Activated CD8-positive, alpha-beta memory T cell treated with anti-CD3 and anti-CD28 coated beads, Interleukin-2, amount 10 ng/mL, durations not matched to agents 7 days and 5 days (primary cell): ENCODE measurements around the gene AMHR2. TPM values are rescaled to one million over a fixed set of nuclear protein-coding genes. Genes with fewer than 3 reads are reported as not detected.
"Not testable (repeated sequence)": the region's sequence is repeated elsewhere in the genome, so short reads cannot be mapped to it uniquely, and the experiment has no call there.

Experiments
- ATAC-seq: fragments of 150-1000 bp; cut with Tn5 transposase; one replicate; pipeline ENCODE4 v1.10.0; 2021; ENCODE audit warnings: moderate library complexity
- CTCF ChIA-PET: fragments of 350-600 bp; sonication (Branson Sonifier 250); formaldehyde crosslinking; loops from one replicate; lab custom pipeline; 2021; ENCODE audit warnings: antibody characterized with exemption; lab: Charles Lee
- DNase-seq: peaks from one replicate; pipeline ENCODE4 v3.0.0-alpha.2; 2020
- H3K27ac Mint-ChIP-seq: one replicate; pipeline ENCODE4 v1.8.0; 2021; ENCODE audit warnings: mild to moderate bottlenecking, mixed read lengths
- H3K27me3 Mint-ChIP-seq: one replicate; pipeline ENCODE4 v1.8.0; 2021; ENCODE audit warnings: mixed read lengths
- H3K36me3 Mint-ChIP-seq: one replicate; pipeline ENCODE4 v1.8.0; 2021; ENCODE audit warnings: mild to moderate bottlenecking, mixed read lengths
- H3K4me1 Mint-ChIP-seq: one replicate; pipeline ENCODE4 v1.8.0; 2021; ENCODE audit warnings: mixed read lengths
- H3K4me3 Mint-ChIP-seq: one replicate; pipeline ENCODE4 v1.8.0; 2021; ENCODE audit warnings: mild to moderate bottlenecking, moderate library complexity, mixed read lengths
- H3K9me3 Mint-ChIP-seq: one replicate; pipeline ENCODE4 v1.8.0; 2022; ENCODE audit warnings: low read depth, mixed read lengths
- total RNA-seq, 2 experiments: library from RNA; stranded (reverse); gene quantifications; one replicate each; pipeline ENCODE4 v1.2.3, GENCODE V29; 2021

The AMHR2 gene
- total RNA-seq, 2 experiments from 2014 or later: not detected

GRCh38 chr12:53444593-53445325 is 21.1 kb downstream of the AMHR2 start:
- Mint-ChIP-seq H3K4me1 (peaks cover 39% of the 10 kb centered on the region), H3K36me3 (peaks cover 46% of the 10 kb centered on the region), H3K4me3 (peak overlapping the region; percentile 11), H3K27ac (peak overlapping the region; percentile 11)
- not testable (repeated sequence) for H3K9me3 Mint-ChIP-seq, H3K27me3 Mint-ChIP-seq, ATAC-seq, DNase-seq
- CTCF ChIA-PET: interaction anchor here (1.3 kb wide), 1 partner anchor 92 kb away, joined by 4 read pairs; no protein-coding TSS in a partner anchor

- Mint-ChIP-seq H3K4me1 (peaks cover 45% of the 10 kb centered on the region), H3K9me3 (no peaks in the 10 kb centered on the region), H3K36me3 (peaks cover 52% of the 10 kb centered on the region), H3K27me3 (no peaks in the 10 kb centered on the region), H3K4me3 (no peak overlapping the region), H3K27ac (no peak overlapping the region)
- CTCF ChIA-PET: interaction anchor here (0.5 to 2.3 kb wide), 10 partner anchors 9 to 183 kb away, joined by 3 to 6 read pairs (median 3); partner anchors contain the start of genes AAAS, ESPL1 and PRR13
- ATAC-seq (no peak), DNase-seq (no peak)
Measured at GRCh38 chr12:53450936-53451335, 27.3 kb downstream of the AMHR2 start.

DNA sequence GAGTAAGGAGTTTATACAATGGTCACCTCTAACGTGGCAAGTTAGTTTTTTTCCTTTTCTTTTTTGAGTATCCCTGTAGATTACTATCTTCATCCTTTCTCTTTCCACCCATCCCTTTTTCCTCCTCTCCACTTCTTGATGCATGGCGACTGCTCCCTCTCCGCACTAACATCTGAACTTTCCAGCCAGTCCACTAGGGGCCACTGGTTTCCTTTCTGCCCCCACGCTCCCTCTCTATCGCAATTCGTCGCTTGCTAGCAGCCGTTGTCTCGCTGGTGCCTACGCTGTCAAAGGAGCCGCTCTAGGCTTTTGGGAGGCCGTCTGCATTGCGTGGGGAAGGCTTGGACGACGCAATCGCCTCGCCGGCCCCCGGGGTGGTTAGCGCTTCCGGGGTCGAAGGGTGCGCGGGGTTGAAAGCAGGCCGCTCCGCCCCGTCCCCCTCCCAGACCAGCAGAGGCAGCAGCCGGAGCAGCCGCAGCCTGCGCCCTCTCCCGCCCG is 28.1 kb downstream of the AMHR2 start, which contains the start of gene PCBP2:
TSS of gene PCBP2 (plus strand) at position 442 of the 498 bp plus-strand sequence. CDS start 2,699 bp downstream, outside the sequence.
- ATAC-seq: peak; percentile 98
- no peaks in the 10 kb centered on the region for H3K9me3 Mint-ChIP-seq
- H3K36me3 Mint-ChIP-seq: peaks cover 51% of the 10 kb centered on the region
- CTCF ChIA-PET: interaction anchor here (0.9 to 2.3 kb wide), 6 partner anchors 10 to 184 kb away, joined by 3 to 6 read pairs (median 3); partner anchors contain the start of genes AAAS, ESPL1 and PRR13
- peak; percentile 99 for DNase-seq
- no peaks in the 10 kb centered on the region for H3K27me3 Mint-ChIP-seq
- peak within 1 kb of the TSS; percentile 95 for H3K4me3 Mint-ChIP-seq
- H3K27ac Mint-ChIP-seq: peak within 1 kb of the TSS; percentile 97
- H3K4me1 Mint-ChIP-seq: peaks cover 42% of the 10 kb centered on the region

DNA sequence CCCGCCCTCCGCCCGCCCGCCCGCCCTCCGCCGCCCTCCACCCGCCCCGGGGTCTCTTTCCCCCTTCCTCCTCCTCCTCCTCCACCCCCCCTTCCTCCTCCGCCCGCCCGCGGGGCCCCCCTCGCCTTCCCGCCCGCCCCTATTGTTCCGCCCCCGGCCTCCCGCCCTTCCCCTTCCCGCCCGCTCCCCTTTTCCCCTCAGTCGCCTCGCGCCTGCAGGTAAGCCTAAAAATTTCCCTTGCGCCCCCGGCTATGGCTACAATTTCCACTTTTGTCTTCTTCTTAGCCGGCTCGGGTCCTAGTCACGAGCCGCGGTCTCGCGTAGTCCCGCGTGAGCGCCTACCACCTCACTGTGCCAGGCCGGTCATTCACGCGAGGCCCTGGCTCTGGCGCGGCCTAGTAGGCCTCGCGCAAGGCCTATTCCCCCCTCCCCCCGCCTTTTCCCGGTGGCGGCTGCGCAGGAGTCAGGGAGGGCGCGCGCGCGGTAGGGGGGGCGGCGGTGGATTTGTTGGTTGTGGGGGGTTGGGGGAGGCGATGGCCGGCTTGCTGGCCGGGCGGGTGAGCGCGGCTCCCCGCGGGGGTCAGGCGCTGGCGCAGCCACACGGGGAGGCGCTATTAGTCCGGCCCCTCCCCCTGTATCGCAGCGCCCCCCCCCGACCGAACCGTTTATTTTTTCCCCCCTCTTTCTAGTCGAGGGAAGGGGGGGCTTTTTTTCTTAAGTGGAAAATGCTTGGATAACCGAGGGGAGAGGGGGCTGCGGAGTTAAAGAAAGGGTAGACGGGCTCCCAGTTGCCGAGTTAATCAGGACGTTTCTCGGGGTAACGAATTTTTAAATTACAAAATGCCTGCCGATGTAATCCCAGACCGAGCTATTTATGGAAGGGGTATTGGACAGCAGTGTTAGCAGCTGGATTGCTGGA is 28.8 kb downstream of the AMHR2 start:
- peak overlapping the region; percentile 95 for H3K4me3 Mint-ChIP-seq
- no peaks in the 10 kb centered on the region for H3K27me3 Mint-ChIP-seq
- ATAC-seq: peak; percentile 35

DNA sequence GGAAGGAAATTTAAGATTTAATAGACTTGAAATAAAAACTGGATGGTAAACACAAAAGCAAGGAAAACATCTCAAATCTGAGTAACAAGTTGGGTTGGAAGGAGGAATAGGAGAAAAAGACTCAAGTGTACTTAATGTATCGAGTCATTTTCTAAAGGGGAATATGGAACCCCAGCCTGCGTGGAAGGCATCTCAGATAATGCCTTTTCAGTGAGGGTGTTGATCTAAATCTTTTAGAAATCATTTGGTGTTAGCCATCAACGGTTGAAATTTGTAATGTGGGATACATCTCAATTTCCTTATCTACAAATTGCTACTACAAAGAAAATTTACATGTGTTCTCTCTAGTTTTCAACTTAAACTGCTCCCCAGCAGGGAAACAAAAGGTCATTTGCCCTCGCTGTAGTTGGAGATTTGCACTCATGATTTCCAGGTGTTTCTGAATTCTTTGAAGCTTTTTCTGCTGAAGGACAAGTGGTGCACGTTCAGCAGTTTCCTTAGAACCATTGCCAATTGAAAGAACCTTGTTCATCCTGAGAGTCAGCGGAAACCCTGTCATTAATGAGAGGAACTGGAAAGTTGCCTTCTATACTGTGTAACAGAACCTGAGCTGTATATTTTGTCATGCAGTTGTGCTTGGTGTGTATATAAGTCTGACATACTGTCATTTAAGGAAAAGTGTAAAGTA is 30.4 kb downstream of the AMHR2 start:
- H3K4me3 Mint-ChIP-seq: peak overlapping the region; percentile 95

More for the DNA sequence above, 28.8 kb downstream of the AMHR2 start:
- peak; percentile 82 for DNase-seq
- H3K36me3 Mint-ChIP-seq: peaks cover 53% of the 10 kb centered on the region
- H3K9me3 Mint-ChIP-seq: no peaks in the 10 kb centered on the region
- CTCF ChIA-PET: interaction anchor here (0.6 to 1.0 kb wide), 7 partner anchors 10 to 446 kb away, joined by 3 to 5 read pairs (median 3); partner anchors contain the start of gene EIF4B
- H3K27ac Mint-ChIP-seq: peak overlapping the region; percentile 97
- peaks cover 42% of the 10 kb centered on the region for H3K4me1 Mint-ChIP-seq

GRCh38 chr12:53454707-53455106 is 31.1 kb downstream of the AMHR2 start:
- CTCF ChIA-PET: interaction anchor here (0.8 to 1.4 kb wide), 5 partner anchors 21 to 134 kb away, joined by 3 to 5 read pairs (median 4); partner anchors contain the start of gene AAAS
- Mint-ChIP-seq H3K36me3 (peaks cover 55% of the 10 kb centered on the region), H3K9me3 (no peaks in the 10 kb centered on the region), H3K27me3 (no peaks in the 10 kb centered on the region), H3K27ac (peak overlapping the region; percentile 44), H3K4me3 (peak overlapping the region; percentile 95), H3K4me1 (peaks cover 45% of the 10 kb centered on the region)
- ATAC-seq: no peak
- no peak for DNase-seq

More for the DNA sequence above, 30.4 kb downstream of the AMHR2 start:
- DNase-seq: no peak
- CTCF ChIA-PET: interaction anchor here (1.0 to 1.4 kb wide), 3 partner anchors 23 to 133 kb away, joined by 3 to 5 read pairs (median 5); partner anchors contain the start of gene AAAS
- ATAC-seq: no peak
- Mint-ChIP-seq H3K27ac (peak overlapping the region; percentile 61), H3K36me3 (peaks cover 52% of the 10 kb centered on the region), H3K9me3 (no peaks in the 10 kb centered on the region), H3K4me1 (peaks cover 43% of the 10 kb centered on the region), H3K27me3 (no peaks in the 10 kb centered on the region)

GRCh38 chr12:53456654-53457366 is 33.2 kb downstream of the AMHR2 start:
- Mint-ChIP-seq H3K4me3 (no peak overlapping the region), H3K36me3 (peaks cover 72% of the 10 kb centered on the region), H3K27ac (no peak overlapping the region), H3K4me1 (peaks cover 51% of the 10 kb centered on the region), H3K27me3 (no peaks in the 10 kb centered on the region), H3K9me3 (no peaks in the 10 kb centered on the region)
- CTCF ChIA-PET: interaction anchor here (0.9 kb wide), 1 partner anchor 136 kb away, joined by 3 read pairs; the partner anchor contains the start of gene AAAS
- ATAC-seq: no peak
- no peak for DNase-seq

DNA sequence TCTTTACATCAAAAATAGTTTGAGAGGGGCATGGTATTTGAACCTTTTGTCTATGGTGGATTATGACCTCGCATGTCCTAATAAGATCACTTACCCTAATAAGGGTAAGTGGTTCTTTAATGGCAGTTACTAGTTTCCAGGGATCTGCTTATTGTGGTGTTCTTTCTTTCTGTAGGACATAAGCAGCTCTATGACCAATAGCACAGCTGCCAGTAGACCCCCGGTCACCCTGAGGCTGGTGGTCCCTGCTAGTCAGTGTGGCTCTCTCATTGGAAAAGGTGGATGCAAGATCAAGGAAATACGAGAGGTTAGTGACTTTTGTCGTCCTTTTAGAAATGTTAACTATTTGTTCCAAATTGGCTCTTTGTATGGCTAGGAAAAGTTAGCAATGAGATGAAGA is 35.4 kb downstream of the AMHR2 start:
- CTCF ChIA-PET: interaction anchor here (0.9 to 1.7 kb wide), 2 partner anchors 17 to 49 kb away, joined by 4 to 8 read pairs; no protein-coding TSS in a partner anchor
- H3K4me1 Mint-ChIP-seq: peaks cover 48% of the 10 kb centered on the region
- no peaks in the 10 kb centered on the region for H3K27me3 Mint-ChIP-seq
- ATAC-seq (no peak), DNase-seq (no peak)
- H3K9me3 Mint-ChIP-seq: no peaks in the 10 kb centered on the region
- no peak overlapping the region for H3K27ac Mint-ChIP-seq
- H3K36me3 Mint-ChIP-seq: peaks cover 78% of the 10 kb centered on the region
- H3K4me3 Mint-ChIP-seq: no peak overlapping the region

DNA sequence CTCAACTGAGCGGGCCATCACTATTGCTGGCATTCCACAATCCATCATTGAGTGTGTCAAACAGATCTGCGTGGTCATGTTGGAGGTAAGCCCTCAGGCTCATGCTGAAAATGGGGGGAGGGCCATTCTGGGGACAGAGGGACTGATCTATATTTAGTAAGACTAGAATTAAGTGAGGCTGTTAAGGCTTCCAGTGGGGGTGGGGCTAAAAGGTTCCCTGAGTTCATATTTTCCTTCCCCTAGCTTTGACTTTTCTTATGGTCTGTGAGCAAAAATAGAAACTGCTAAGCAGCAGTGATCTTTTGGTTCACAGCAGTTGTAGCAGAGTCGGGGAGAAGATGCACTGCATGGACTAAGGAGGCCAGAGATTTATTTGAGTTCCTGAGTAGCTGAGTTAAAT is 37.4 kb downstream of the AMHR2 start:
- Mint-ChIP-seq H3K4me3 (no peak overlapping the region), H3K36me3 (peaks cover 78% of the 10 kb centered on the region), H3K27ac (peak overlapping the region; percentile 45), H3K27me3 (no peaks in the 10 kb centered on the region), H3K4me1 (peaks cover 37% of the 10 kb centered on the region), H3K9me3 (no peaks in the 10 kb centered on the region)
- ATAC-seq (no peak), DNase-seq (no peak)
- CTCF ChIA-PET: no interaction called here

GRCh38 chr12:53461591-53461990 is 37.9 kb downstream of the AMHR2 start:
- H3K4me1 Mint-ChIP-seq: peaks cover 37% of the 10 kb centered on the region
- H3K9me3 Mint-ChIP-seq: no peaks in the 10 kb centered on the region
- H3K27me3 Mint-ChIP-seq: no peaks in the 10 kb centered on the region
- ATAC-seq (no peak), DNase-seq (no peak)
- H3K27ac Mint-ChIP-seq: no peak overlapping the region
- peaks cover 80% of the 10 kb centered on the region for H3K36me3 Mint-ChIP-seq
- CTCF ChIA-PET: interaction anchor here (0.7 to 1.3 kb wide), 2 partner anchors 9 to 109 kb away, joined by 3 read pairs; no protein-coding TSS in a partner anchor
- H3K4me3 Mint-ChIP-seq: no peak overlapping the region

- CTCF ChIA-PET: interaction anchor here (1.2 to 1.3 kb wide), 2 partner anchors 10 to 111 kb away, joined by 3 read pairs; no protein-coding TSS in a partner anchor
- DNase-seq: no peak
- peaks cover 41% of the 10 kb centered on the region for H3K4me1 Mint-ChIP-seq
- H3K4me3 Mint-ChIP-seq: no peak overlapping the region
- H3K36me3 Mint-ChIP-seq: peaks cover 88% of the 10 kb centered on the region
- H3K27ac Mint-ChIP-seq: no peak overlapping the region
- no peak for ATAC-seq
- H3K27me3 Mint-ChIP-seq: no peaks in the 10 kb centered on the region
- H3K9me3 Mint-ChIP-seq: no peaks in the 10 kb centered on the region
Measured at GRCh38 chr12:53462935-53463334, 39.3 kb downstream of the AMHR2 start.
